NCI-H524 treated with DMSO at 0.1 percent for 48 hours (cell line): ENCODE measurements around the gene FOXD3.

Experiments used
- DNase-seq: peaks from one replicate; lab custom pipeline; 2025; lab: John Stamatoyannopoulos, UW

FOXD3 gene

GRCh38 chr1:63322114-63322943, at the start of gene FOXD3:
TSS of gene FOXD3 (plus strand) at chr1:63322567. CDS start at chr1:63323059, 492 bp downstream.
- no peak for DNase-seq

DNA sequence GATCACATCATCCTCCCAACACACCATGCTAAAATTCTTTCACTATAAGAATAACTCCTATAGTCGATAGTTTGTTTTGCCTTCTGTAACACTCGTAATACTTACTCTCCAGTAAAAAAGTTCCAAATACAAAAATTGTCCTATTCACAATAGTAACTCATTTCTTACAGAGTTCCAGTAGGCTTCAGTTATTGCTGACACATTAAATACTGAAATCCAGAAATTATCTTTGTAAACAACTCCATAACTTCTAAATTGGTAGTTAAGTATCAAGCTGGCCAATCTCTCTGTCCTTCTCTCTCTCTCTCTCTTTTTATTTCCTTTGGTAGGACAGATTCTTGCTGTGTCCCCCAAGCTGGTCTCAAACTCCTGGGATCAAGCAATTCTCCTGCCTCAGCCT, 49.6 kb upstream of the FOXD3 start:
- no peak for DNase-seq

DNA sequence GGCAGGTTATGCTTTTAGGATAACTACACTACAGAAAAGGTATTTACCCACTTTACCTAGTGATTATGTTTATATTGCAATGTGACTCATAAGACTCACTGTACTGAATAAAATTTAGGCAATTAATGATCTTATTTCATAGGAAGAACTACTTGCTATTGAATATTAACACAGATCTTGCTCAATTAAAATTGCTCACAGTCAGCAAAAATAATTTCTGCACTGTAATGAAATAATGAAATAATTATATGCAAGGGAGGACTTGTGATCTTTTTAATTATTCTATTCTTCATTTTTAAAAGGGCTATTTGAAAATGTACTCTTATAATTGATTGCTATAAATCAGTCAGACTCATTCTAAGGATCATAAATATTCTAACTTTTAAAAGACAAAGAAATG, 48.0 kb upstream of the FOXD3 start:
- DNase-seq, result no peak

GRCh38 chr1:63274979-63275378, 47.4 kb upstream of the FOXD3 start:
- DNase-seq, result no peak

DNA sequence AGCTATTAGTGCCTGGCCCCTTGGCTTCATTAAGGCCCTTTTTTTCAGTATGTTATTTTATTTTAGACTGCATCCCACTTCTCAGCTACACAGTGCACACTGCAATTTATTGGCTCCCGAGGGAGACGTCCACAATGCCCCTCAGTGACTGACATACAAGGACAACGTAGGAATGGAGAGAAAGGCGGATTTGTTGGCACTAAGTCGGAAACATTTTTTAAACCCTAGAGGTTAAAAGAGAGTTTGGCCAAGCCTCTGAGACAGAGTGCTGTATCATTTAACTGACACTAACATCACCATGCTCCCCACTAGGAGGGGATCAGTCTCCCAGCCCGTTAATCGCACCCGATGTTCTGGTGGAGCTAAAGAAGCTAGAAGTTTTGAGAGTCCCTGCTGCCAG, 45.7 kb upstream of the FOXD3 start:
- no peak for DNase-seq

GRCh38 chr1:63277195-63278192, 44.9 kb upstream of the FOXD3 start:
- DNase-seq, result no peak

DNA sequence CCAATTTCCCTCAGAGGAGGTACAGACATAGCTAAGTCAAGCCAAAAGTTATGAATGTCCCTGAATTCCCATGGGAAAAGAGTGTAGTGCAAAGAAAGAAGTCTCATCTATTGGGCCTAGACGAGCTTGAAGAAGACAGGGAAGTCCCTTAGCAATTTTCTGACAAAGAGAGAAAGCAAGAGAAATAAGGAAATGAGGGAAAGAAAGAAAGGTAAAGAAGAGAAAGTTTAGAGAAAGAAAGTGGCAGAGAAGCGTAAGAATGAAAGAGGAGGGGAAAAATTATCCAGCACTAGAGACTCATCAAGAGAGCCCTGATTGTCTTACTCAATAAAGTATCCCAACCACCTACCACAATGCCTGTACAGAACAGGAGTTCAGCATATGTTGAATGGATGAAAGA, 40.6 kb upstream of the FOXD3 start:
- no peak for DNase-seq

DNA sequence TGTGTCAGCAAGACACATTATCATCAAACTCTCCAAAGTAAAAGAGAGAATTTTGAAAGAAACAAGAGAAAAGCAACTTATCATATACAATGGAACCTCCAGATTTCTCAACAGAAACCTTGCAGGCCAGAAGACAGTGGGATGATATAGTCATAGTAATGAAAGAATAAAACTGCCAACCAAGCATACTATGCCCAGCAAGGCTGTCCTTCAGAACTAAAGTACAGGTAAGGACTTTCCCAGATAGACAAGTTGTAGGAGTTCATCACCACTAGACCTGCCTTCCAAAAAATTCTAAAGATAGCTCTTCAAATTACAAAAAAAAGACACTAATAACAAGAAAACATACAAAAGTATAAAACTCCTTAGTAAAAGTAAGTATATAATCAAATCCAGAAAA, 33.2 kb upstream of the FOXD3 start:
- no peak for DNase-seq

DNA sequence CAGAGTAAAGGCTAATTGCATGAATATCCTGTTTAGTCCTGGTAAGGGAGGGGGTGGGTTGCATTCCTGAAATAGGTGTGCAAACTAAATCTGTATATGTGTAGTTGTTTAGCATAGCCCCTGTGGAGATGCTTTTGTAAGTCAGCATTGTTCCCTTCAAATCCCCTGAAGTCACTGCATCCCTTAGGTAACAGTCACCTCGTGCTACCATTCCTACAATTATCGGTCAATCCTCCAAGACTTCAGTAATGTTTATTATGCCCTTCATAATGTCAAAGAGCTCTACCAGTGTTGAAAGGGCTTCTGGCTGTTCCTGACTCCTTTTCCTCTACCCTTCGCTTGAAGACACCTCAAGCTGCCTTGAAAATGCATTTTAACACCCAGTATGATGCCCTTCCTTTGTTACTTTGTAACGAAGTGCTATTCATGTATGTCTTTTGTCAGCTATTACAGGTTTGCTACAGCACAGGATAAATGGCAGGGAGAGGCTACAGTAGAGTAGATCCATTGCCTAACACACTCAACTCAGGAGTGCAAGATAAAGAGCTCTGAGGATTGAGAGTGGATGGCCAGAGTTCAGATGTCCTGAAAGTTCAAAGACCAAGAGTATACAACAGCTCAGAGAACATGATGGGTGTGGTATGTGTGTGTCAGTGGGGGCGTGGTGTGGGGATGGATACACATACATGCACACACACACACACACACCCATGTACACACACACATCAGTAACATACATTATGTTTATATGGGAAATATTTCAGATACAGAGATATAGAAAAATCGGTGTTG, 27.4 kb upstream of the FOXD3 start:
- DNase-seq, result no peak

DNA sequence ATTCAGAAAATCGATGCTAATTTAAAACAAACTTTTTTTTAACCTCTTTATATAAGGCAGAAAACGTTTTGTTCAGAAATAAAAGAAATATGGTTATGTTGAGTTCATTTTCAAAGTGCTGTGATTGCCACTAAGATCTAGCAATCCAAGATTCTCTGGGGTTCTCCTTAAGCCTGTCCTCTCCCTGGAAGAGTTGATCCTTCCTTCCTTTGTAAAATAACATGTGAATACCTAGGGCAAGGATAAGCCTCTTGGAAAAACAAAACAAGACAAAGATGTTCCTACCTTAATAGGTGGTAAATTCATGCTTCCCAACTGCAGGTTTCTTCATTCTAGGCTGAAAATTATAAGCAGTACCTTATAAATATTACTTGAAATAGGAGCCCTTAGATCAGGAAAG, 18.0 kb upstream of the FOXD3 start:
- DNase-seq, result no peak

- DNase-seq, result no peak
Observed at GRCh38 chr1:63305043-63305442, 17.3 kb upstream of the FOXD3 start.

- no peak for DNase-seq
Observed at GRCh38 chr1:63307196-63307794, 15.1 kb upstream of the FOXD3 start.

DNA sequence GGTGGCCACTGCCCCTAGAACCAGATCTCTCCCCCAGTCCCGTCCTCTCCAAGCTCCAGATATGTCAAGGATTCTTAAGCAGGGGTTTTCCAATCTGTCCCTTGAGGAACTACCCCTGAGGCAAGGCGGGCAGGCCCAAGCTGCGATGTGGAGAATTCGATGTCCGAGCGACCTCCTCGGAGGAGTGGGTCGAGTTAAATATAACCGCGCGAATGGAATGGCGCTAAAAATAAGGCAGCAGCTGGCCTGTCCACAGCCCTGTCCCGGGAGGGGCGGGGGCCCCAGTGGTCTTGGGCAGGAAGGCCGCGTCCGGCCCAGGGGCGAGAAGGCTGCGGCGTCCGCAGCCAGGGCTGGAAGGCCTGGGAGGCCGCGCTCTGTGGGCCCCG, 5.8 kb upstream of the FOXD3 start:
- no peak for DNase-seq

DNA sequence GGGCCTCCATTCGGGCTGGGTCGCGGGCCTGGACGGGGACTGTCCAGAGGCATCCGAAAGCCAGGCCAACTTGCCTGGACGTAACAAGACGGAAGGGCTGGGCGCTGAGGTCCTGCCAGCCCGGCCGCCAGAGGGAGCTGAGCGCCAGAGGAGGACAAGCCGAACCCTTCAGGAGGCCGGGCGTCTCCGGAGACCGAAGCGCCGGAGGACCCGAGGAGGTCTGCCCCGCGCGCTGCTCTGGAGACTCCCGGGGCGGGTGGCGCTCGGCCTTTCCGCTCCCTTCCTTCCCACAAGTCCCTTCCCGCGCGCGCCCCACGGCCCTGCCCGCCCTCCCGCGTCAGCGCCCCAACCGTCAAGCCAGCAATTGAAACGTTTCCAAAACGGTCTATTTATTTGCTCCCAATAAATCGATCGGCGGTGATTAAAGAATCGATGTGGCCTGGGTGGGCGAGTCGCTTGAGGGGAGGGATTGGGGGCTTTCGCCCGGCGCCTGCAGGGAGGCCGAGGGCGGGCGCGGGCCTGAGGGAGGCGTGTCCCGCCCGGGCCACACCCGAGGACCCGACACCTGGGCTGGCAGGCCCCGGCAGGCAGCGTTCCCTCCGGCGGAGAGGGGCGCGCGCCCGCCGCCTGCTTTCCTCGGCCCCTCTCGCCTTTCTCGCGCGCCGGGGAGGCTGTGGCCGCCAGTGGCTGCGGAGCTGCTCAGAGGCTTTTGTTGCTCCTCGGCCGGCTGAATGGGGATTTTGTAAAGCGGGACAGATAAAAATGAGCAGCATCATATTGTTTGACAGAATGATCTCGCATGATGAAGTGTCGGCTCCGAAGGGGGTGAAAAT, 5.2 kb upstream of the FOXD3 start:
- DNase-seq, result no peak

DNA sequence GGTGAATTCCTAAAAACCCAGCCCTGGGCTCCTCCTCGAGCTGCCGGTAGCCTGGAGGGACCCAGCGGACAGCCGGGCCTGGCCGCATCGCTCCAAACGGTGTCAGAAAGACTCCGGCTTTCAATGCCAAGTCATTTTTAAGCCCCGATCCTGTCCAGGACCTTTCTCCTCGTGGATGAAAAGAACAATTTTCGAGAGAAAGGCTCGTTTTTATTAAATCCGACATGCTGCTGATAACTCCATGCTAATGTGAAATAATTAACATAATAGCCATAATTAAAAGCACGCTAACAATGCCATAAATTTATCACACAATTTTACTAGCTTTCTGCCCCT, 4.6 kb upstream of the FOXD3 start:
- DNase-seq, result no peak

DNA sequence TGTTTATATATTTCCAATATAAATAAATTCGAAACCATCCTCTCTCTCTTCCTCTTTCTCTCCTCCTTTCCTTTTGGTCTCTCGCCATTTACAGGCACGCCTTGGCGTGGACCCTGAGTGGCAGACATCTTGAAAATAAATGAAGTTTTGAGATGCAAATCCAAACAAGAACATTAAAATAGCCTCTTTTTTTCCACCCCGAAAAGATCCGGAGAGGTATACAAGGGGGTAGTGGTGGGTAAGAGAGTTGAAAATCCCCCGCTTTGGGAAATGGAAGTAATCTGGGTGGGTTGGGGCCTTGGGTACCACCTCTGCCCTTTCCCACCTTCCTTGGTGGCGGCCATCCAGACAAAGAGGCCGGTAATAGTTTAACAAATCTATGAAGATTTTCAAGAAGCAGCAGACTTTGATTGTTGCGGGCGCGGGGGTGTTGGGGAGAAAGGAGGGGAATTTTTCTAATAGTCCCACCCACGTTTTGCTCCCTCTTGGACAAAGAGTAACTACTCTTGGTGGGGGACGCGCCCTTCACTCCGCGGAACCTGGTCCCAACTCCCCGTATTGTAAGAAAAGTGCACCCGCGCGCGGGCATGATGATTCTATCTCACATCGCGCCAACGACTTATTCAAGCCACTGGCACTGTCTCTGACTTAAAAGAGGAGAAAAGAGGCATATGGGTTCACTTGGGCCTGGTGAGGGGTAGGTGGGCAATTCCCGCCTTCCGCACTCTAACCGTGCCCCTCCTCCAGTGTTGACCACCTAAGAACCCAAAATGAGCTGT, 4.0 kb upstream of the FOXD3 start:
- DNase-seq, result no peak

DNA sequence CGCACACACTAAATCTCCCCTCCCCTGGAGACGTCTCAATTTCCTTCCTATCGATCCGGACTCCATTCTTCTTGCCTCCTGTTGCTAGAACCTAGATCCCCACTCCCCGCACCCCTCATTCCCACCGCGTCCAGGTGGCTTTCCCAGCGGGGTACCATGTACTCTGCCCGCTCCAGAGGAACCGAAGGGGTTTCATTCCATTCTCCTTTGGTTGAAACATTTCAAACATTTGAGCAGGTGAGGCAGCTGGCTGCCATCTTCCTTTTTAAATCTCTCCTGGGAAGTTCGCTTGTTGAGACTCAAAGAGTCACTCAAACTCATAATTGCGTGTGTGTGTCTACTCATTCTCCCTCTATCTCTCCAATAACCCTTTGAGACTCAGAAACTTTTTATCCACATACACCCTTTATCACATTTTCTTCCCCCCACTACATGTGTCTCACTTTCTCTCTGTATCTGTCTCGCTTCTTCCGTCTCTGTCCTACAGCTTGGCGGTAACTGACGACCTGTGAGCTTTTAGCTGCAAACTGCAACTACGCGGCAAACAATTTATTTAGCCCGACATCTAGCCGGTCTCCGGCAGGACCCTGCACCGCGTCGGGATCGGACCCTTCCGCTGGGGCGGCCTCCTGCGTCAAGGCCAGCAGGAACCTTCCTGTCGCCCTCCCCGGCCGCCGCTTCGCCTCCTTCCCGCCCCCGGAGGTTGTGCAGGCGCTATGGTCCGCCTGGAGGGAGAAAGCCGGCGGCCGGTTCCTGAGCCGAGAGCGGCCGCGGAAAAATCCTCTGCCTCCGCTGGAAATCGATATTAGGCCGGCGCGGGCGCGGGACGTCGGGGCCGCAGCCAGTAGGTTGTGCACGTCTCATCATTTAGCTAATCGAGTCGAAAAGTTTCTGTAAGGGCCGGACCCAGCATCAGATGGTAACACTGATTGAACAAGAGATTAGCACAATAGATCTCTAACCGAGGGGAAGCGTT, 3.0 kb upstream of the FOXD3 start:
- DNase-seq, result no peak

- no peak for DNase-seq
Observed at GRCh38 chr1:63320022-63320721, 2.2 kb upstream of the FOXD3 start.
